HG02610 (cell line): ENCODE results near the gene GPRASP1.
"Not testable (repeated sequence)": the region's sequence is repeated elsewhere in the genome, so short reads cannot be mapped to it uniquely, and the experiment has no call there.

Source experiments
- ATAC-seq: cut with Tn5 transposase; IDR thresholded peaks from one replicate; pipeline ENCODE4 v1.9.1; 2021; ENCODE audit warnings: mild to moderate bottlenecking, moderate library complexity; ENCODE audit not compliant: unreplicated experiment

The GPRASP1 gene, protein sequence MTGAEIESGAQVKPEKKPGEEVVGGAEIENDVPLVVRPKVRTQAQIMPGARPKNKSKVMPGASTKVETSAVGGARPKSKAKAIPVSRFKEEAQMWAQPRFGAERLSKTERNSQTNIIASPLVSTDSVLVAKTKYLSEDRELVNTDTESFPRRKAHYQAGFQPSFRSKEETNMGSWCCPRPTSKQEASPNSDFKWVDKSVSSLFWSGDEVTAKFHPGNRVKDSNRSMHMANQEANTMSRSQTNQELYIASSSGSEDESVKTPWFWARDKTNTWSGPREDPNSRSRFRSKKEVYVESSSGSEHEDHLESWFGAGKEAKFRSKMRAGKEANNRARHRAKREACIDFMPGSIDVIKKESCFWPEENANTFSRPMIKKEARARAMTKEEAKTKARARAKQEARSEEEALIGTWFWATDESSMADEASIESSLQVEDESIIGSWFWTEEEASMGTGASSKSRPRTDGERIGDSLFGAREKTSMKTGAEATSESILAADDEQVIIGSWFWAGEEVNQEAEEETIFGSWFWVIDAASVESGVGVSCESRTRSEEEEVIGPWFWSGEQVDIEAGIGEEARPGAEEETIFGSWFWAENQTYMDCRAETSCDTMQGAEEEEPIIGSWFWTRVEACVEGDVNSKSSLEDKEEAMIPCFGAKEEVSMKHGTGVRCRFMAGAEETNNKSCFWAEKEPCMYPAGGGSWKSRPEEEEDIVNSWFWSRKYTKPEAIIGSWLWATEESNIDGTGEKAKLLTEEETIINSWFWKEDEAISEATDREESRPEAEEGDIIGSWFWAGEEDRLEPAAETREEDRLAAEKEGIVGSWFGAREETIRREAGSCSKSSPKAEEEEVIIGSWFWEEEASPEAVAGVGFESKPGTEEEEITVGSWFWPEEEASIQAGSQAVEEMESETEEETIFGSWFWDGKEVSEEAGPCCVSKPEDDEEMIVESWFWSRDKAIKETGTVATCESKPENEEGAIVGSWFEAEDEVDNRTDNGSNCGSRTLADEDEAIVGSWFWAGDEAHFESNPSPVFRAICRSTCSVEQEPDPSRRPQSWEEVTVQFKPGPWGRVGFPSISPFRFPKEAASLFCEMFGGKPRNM (N-terminal part only)

GRCh38 chrX:102651242-102652011, at the start of gene GPRASP1:
Gene GPRASP1, plus strand, starts transcription at chrX:102651483. Its CDS starts 2,431 bp downstream, at chrX:102653914.
- ATAC-seq: peak; percentile 38

DNA sequence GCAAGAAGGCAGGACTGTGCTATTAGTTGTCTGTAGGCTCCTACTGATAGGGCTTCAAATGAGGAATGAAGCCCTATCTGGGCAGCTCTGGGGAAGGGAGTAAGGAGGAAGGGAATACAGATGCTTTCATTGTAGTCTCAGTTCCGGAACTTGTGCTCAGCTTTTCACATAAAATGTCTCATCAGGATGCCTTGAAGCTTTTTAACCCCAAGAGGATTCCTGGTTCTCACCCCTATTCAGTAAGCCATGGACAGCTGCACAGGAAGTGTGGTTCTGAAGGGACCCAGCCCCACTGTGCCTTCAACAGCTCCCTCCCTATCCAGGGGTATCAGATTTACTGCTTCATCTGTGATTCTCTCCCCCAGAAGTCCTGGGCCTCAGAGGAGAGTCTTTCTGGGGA, 47.0 kb upstream of the GPRASP1 start:
- no peak for ATAC-seq

GRCh38 chrX:102606115-102606514, 45.2 kb upstream of the GPRASP1 start:
- ATAC-seq: no peak

DNA sequence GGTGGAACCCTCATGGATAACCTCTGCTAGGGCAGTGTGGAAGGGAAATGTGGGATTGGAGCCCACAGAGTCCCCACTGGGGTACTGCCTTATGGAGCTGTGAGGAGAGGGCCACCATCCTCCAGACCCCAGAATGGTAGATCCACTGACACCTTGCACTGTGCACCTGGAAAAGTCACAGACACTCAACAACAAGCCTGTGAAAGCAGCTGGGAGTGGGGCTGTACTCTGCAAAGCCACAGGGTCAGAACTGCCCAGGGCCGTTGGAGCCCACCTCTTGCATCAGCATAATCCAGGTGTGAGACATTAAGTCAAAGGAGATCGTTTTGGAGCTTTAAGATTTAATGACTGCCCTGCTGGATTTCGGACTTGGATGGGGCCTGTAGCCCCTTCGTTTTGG, 40.4 kb upstream of the GPRASP1 start:
- ATAC-seq: no peak

DNA sequence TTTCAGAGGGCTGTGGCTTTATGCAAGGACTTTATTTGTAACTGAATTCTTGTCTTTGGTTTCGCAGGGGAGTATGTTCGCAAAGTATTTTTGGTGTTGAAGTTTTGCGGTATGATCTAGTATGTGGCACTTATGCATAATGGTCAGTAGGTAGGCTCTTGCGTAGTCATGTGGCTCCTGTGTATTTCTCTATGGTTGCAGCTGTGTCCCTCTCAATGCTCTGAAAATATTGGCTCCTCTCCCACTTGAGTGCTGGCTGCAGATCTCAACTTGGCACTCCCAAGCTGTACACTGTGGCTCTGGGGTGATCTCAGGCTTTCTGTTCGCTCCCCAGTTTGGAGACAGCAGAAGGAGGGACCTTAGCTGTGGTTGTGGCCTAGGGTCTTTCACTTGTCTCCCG, 27.2 kb upstream of the GPRASP1 start:
- ATAC-seq: no peak

- ATAC-seq: no peak
Measured at GRCh38 chrX:102627640-102628039, 23.6 kb upstream of the GPRASP1 start.

- no peak for ATAC-seq
Measured at GRCh38 chrX:102637561-102637960, 13.7 kb upstream of the GPRASP1 start.

- no peak for ATAC-seq
Measured at GRCh38 chrX:102650903-102651241, 411 bp upstream of the GPRASP1 start.

DNA sequence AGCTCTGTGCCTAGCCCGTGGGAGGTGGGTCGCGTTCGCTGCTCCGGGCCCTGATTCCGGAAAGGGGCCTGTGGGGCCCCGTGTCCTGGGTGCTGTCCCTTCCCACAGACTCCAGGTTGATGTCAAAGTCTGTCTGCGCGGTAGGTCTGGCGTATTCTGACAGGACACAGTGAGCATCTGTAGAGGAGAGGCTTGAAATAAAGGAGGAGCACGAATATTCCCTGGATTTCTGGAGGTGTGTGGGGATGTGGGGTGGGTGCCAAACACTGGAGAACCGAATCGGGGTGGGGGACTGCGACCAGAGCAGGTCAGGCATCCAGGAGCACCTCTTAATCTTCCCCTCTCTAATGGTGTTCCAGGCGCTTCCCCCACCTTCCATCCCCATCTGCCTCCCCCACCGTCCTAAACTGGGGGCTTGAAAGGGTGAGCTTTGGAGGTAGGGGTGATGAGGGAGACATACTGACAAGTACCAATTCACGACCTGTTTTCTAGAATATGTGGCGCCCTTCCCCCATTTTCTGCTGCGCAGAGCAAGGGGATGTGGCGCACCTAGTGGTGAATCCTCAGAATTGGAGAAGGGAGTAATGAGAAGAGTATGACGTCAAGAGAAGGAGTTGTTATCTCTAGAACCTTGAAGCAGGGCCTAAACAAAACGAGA, 877 bp downstream of the GPRASP1 start:
- peak; percentile 84 for ATAC-seq

GRCh38 chrX:102654696-102655095, 3.4 kb downstream of the GPRASP1 start:
- no peak for ATAC-seq

- no peak for ATAC-seq
Measured at GRCh38 chrX:102658556-102658955, 7.3 kb downstream of the GPRASP1 start.

DNA sequence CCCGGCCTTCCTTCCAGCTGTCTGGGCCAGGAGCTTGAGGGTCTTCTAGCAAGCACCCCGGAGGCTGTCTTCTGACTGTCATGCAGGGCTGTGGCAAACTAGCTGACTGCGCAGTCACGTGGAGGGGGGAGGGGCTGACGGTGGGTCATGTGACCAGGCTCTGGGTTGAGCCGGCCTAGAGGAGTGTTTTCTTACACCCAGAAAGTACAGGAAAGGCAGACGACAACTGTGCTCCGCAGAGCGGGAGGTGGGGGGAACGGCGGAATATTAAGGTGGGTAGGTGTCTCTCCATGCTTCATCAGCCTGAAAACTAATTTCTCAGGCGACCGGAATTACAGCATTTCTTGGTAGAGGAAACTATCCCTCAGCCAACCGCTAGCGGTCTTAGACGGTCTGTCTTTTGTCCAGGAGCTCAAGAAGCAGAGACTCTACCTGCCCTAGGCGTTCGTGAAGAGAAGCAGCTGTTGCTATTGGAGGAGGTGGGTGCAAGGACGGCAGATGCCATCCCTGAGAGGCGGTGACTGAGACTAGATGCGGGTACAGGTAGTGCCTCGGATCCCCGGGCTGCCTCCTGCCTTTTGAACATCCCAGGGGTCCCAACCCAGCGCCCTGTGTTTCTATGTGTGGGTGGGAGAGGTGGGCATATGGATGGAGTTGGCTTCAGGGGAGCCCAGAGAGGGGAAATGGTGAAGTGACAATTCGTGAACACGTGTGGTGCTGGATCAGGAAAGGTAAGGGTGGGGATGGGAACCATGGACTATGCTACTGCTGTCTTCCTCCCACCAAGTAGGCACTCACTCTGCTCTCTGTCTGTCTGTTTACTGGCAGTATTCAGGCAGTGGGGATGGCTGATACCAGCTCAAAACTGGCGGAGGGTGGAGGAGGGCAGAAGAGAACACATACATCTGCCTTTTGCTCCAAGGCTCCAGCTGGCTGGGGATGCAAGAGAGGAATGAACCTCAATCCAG, 8.8 kb downstream of the GPRASP1 start:
- ATAC-seq: peak; percentile 99

GRCh38 chrX:102663820-102664219, 12.5 kb downstream of the GPRASP1 start:
- not testable (repeated sequence) for ATAC-seq

DNA sequence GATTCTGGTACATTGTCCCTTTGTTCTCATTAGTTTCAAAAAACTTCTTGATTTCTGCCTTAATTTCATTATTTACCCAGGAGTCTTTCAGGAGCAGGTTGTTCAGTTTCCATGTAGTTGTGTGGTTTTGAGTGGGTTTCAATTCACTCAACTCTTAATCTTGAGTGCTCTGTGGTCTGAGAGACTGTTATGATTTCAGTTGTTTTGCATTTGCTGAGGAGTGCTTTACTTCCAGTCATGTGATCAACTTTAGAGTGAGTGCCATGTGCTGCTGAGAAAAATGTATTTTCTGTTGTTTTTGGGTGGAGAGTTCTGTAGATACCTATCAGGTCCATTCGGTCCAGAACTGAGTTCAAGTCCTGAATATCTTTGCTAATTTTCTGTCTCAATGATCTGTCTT, 15.8 kb downstream of the GPRASP1 start:
- not testable (repeated sequence) for ATAC-seq

DNA sequence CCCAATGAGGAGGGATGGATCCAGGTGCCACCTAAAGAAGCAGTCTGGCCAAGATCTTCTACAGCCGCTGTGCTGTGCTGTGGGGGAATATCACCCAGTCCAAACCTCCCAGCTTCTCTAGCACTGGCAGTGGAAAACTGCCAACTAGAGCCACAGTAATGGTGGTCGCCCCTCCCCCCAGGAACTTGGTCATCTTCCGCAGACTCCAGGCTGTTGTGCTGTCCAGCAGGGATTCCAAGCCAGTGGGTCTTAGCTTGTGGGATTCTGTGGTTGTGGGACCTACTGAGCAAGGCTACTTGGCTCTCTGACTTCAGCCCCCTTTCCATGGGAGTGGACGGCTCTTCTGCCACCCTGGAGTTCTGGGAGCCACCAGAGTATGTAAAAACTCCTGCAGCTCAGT, 18.2 kb downstream of the GPRASP1 start:
- ATAC-seq: no peak

- ATAC-seq: no peak
Measured at GRCh38 chrX:102672856-102673255, 21.6 kb downstream of the GPRASP1 start.

DNA sequence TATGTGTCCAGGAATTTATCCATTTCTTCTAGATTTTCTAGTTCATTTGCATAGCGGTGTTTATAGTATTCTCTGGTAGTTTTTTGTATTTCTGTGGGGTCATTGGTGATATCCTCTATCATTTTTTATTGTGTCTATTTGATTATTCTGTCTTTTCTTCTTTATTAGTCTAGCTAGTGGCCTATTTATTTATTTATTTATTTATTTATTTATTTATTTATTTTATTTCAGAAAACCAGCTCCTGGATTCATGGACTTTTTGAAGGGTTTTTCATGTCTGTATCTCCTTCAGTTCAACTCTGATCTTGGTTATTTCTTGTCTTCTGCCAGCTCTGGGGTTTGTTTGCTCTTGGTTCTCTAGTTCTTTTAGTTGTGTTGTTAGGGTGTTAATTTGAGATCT, 26.2 kb downstream of the GPRASP1 start:
- ATAC-seq: not testable (repeated sequence)

GRCh38 chrX:102684772-102685520, 33.7 kb downstream of the GPRASP1 start:
- ATAC-seq: no peak
